ENCODE results near the gene NCAM1.

The NCAM1 gene

GRCh38 chr11:113260541-113260940, 299.3 kb downstream of the NCAM1 start:
- DNase-seq, result no peak

GRCh38 chr11:113261709-113262475, 300.7 kb downstream of the NCAM1 start:
- DNase-seq, result no peak

DNA sequence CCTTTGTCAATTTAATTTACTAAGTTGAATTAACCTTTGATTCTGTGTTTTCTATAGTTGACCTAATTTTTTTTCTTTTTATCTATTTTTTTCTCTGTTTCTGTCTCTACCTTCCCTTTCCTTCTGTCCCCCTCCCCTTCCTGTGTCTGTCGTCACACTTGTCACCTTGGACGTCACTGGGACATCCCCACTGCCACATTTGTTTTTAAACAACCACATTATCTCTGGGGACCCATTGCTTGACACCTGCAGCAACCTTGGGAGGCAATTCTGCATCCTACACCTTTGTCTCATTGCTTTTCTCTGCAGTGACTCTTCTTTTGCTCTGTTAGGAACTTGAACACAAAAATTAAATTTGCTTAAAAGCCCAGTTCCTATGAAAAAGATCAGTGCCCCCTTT, 301.4 kb downstream of the NCAM1 start:
- DNase-seq, result no peak

DNA sequence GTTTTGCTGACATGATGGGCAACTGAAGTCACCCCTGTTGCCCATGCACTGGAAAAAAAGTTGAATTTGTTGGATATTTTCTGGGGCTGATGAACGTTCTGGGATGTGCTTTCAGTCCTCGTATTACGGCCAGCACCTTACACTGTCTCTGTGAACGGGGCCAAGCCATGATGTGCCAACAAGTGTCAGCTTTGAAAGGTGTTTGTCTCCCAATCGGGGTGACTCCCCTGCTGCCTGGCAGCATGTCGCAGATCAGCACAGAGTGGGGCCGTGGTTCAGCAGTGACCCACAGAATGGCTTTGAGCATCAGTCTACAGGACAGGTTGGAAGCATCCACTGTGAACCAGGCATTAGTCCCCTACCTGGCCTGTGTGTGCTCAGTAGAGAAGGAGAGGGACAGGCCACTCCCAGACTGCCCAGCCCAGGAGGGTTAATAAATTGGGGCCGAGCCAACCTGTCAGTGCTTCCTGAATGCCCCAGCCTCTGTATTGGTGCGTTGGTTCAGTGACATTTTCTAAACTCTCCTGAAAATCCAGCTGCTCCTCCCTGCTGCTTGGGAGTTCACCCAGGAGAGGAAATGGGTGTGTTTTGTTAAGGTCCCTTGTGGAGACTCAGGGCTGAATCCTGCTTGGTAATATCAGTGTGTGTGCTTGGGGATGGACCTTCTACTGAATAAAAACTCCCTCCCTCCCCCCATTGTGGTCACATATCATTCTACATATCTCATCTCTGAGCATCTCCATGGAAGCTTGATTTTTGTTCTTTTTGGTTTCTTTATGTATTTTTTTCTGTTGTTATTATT, 302.4 kb downstream of the NCAM1 start:
- no peak for DNase-seq

GRCh38 chr11:113265362-113265761, 304.1 kb downstream of the NCAM1 start:
- DNase-seq, result no peak

GRCh38 chr11:113267493-113267892, 306.3 kb downstream of the NCAM1 start:
- DNase-seq, result no peak

- DNase-seq, result no peak
Observed at GRCh38 chr11:113269096-113269495, 307.9 kb downstream of the NCAM1 start.

GRCh38 chr11:113269636-113270035, 308.4 kb downstream of the NCAM1 start:
- no peak for DNase-seq

DNA sequence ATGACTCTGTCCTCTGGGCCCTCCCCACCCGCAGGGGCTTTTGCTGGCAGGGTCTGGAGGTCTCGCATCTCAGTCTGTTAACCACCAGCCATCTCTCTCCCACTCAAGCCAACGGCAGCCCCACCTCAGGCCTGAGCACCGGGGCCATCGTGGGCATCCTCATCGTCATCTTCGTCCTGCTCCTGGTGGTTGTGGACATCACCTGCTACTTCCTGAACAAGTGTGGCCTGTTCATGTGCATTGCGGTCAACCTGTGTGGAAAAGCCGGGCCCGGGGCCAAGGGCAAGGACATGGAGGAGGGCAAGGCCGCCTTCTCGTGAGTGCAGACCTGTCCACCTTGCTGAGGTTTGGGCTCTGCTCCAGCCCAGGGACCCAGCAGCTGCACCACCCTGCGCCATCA, 308.9 kb downstream of the NCAM1 start:
- DNase-seq, result no peak

DNA sequence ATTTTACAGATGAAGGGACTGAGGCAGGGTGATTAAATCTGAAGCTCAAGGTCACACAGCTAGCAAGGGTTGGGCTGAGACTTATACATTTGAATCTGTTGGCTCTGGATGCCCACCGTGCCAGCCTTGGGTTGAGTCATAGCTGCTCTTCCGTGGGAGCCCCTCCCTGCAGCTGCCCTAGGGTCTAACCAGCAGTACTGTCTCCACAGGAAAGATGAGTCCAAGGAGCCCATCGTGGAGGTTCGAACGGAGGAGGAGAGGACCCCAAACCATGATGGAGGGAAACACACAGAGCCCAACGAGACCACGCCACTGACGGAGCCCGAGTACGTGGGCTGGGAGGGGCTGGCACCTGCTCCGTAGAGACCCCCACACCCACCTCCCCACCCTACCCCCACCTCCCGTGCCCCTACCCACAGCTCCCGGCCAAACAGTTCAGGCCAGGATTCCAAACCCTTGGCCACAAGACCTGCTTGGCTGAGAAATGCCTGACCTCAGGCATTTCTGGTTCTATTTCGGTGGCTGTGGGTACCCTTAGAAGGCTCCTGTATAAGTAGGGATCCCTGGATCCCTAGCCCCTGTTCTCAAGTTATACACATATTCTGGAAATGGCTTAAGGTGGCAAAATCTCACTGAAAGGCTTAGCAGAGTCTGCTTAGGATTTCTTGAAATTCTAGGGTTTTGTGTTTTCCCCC, 310.5 kb downstream of the NCAM1 start:
- no peak for DNase-seq

- no peak for DNase-seq
Observed at GRCh38 chr11:113272281-113272680, 311.1 kb downstream of the NCAM1 start.

- DNase-seq, result no peak
Observed at GRCh38 chr11:113272927-113273615, 311.9 kb downstream of the NCAM1 start.

DNA sequence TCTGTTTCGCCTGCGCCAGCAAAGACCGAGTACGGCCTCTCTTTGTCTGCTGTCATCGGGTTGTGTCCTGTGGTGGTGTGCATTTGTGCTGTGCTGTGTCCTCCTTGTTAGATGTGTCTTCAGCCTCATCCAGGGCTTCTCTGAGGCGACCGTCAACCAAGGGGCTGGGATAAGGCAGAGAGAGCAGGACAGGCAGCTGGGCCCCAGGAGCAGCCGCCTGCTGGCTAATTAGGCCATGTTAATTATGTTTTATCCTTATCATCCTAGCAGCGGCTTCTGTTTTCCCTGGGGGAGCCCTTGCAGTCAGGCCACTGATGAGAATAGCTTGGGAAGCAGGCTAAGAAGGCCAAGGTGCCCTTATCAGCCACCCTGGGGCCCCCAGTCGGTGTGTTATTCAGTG, 312.5 kb downstream of the NCAM1 start:
- no peak for DNase-seq

DNA sequence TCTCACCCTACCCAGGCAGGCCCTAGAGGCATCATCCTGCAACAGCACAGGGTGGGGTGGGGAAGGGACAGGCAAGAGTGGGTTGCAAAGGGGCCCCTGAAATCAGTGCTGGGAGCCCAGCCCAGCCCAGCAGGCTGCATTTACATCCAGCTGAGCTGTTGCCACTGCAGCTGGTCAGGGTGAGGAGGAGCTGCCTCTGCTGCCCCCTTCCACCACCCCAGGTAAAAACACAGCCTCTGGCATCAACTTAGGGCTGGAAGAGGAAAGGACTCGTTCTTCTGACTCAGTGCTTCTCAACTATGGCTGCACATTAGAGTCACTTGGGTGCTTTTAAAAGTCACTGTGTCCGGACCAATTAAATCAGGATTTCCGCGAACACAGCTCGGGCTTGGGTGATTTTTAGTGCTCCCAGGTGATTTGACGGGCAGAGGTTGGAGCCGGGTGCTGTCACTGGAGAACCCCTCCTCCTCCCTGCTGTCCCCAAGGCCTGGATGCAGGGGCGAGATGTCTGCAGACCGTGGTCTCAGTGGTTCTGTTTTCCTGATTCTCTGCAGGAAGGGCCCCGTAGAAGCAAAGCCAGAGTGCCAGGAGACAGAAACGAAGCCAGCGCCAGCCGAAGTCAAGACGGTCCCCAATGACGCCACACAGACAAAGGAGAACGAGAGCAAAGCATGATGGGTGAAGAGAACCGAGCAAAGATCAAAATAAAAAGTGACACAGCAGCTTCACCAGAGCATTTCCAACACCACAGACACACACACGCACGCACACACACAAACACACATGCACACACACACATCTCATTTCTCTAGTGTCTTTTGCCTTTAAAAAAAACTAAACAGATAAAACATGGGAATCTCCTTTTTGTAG, 313.7 kb downstream of the NCAM1 start:
- DNase-seq, result no peak

- DNase-seq, result no peak
Observed at GRCh38 chr11:113275602-113276001, 314.4 kb downstream of the NCAM1 start.

DNA sequence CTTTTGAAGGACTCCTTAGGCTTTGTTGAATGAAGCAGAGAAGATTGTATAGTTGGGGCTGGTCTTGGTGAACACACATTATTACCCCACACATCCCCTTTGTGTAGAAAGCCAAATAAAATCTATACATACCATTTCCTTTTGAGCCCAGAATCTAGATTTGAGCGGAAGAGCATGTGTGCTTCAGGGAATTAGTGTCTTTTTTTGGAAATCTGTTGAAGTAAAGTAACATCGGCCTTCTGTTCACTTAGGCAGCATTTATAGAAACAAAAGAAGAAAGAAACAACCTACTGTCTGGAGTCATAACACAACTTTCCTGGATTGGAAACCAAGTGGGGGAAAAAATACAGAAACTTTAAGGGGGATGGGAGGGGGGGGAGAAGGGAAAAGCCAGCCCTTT, 315.2 kb downstream of the NCAM1 start:
- no peak for DNase-seq

GRCh38 chr11:113277907-113278306, 316.7 kb downstream of the NCAM1 start:
- DNase-seq, result no peak

DNA sequence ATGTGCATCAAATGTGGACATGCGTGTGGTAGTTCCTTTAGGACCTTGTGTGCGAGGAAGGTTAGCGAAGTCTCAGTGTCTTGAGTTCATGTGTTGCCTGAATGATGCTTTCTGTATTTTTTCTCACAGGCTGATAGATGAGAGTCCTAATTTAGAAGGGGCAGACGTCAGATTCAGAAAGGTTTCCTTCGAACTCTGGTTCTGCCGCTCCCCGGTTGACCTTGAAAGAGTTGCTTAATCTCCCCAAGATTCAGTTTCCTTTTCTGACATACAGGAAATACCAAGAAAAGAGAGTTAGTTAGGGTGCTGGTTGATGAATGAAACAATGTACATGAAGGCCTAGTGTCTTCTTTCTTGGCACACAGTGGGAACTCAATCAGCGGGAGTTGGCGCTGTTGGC, 317.3 kb downstream of the NCAM1 start:
- DNase-seq, result no peak

GRCh38 chr11:113278925-113279324, 317.7 kb downstream of the NCAM1 start:
- no peak for DNase-seq

DNA sequence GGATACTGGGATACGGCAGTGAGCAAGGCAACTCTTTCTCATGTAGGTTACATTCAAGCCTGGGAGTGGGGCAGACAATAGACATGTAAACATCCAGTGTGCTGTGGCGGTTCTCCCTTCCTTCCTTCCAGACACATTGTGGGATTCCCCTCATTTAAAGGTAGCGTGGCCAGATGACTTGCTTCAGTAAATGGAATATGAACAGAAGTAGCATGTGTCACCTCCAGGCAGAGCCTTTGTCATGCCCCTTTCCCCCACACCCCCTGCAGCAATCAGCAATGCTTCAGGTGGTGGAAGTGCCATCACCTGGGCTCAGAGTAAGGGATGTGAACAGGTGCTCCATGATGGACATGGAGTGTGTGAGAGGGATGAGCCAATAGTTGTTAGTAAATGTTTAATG, 318.4 kb downstream of the NCAM1 start:
- no peak for DNase-seq

DNA sequence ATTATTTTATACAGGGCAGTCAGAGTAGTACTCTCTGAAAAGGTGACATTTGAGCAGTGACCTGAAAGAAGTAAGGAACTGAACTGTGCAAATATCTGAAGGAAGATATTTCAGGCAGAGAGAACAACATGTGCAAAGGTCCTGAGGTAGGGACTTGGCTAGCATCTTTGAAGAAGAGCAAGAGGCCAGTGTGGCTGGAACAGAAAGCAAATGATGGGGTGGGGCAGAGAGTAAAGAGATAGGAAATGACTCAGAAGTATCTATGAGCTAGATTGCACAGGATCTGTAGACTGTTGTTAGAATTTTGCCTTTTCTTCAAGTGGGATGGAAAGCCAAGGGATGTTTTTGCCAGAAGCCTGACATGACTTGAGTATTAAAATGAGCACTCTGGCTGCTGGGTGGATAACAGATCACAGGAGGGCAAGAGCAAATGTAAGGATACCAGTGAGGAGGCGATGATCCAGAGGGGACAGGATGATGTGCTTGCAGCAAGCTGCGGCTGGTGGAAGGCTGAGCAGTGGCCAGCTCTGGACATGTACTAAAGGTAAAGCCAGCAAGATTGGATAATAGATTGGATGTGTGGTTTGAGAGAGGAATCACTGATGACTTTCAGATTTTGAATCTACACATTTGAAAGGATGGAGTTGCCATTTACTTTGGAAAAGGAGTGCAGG, 320.0 kb downstream of the NCAM1 start:
- no peak for DNase-seq
